ENCODE results near the gene USP50. TPM values are rescaled to one million over a fixed set of nuclear protein-coding genes. Genes with fewer than 3 reads are reported as not detected.

Gene USP50
- total and polyA plus RNA-seq, 2 of the 13 experiments (the other 11 are each of a cell fraction or from before 2014, with no cell fraction given) = 0.86 TPM; not detected in 1

GRCh38 chr15:50484781-50485180 lies 61.7 kb downstream of the USP50 start:
- in situ Hi-C loops (cut with HindIII; ENCODE audit: extremely low pct_ligation_motif_present, low pct_unique_long_range_greater_than_20kb) (no loop called here), intact Hi-C loops (cut with micrococcal nuclease; ENCODE audit: unreplicated experiment) (no loop called here)
- TF ChIP-seq ZIK1 (CRISPR knock-in tag; IDR thresholded peaks at IDR 0.05; ENCODE audit: borderline replicate concordance, low read depth) (no peak), MATR3 (CRISPR knock-in tag; IDR thresholded peaks at IDR 0.05) (no peak), NR2F1 (CRISPR knock-in tag; IDR thresholded peaks at IDR 0.05) (no peak), ZNF224 (CRISPR knock-in tag; IDR thresholded peaks at IDR 0.05) (no peak), FIP1L1 (IDR thresholded peaks at IDR 0.05; ENCODE audit: borderline replicate concordance, insufficient read depth, low read depth, low read length) (no peak), PRDM10 (CRISPR knock-in tag; IDR thresholded peaks at IDR 0.05; ENCODE audit: low read depth) (no peak), NKX3-1 (CRISPR knock-in tag; IDR thresholded peaks at IDR 0.05) (no peak), HOXA9 (CRISPR knock-in tag; IDR thresholded peaks at IDR 0.05; ENCODE audit: borderline replicate concordance) (no peak), MNT (IDR thresholded peaks at IDR 0.05) (no peak), SNRNP70 (IDR thresholded peaks at IDR 0.05; ENCODE audit: low read depth, low read length) (no peak), TBP (CRISPR knock-in tag; IDR thresholded peaks at IDR 0.05) (no peak), TCF7 (IDR thresholded peaks at IDR 0.05; ENCODE audit: low read depth) (no peak)
- CTCF ChIA-PET (ENCODE audit: low intra/inter-chr PET ratio, low total read pairs) = no interaction called here
- no peaks in the 10 kb centered on the region for H3K4me1 ChIP-seq (ENCODE audit: insufficient read depth, low read length)
- no peak overlapping the region for H3K27ac ChIP-seq (ENCODE audit: extremely low read length, insufficient read depth, low read length)
- no peak overlapping the region for H2AFZ ChIP-seq (ENCODE audit: low read length)
- 98% methylated on average over 1 of the region's 1 CpG for WGBS (ENCODE audit: low lambda C conversion rate)
- FAIRE-seq = no peak
- H3K36me3 ChIP-seq (replicated peaks in 1 of 2; ENCODE audit: control insufficient read depth in 1 of 2, insufficient read depth in 2 of 2, low read length in 2 of 2) = peaks cover 9 to 53% of the 10 kb centered on the region in 2 experiments
- H4K20me1 ChIP-seq (ENCODE audit: insufficient read depth, low read length) = no peaks in the 10 kb centered on the region
- no peak overlapping the region for H3K4me3 ChIP-seq (replicated peaks in 1 of 3; ENCODE audit: insufficient read depth in 1 of 3, low read depth in 2 of 3, low read length in 3 of 3)
- no peak for ATAC-seq
- no peaks in the 10 kb centered on the region for H3K9me3 ChIP-seq (ENCODE audit: low read length)
- H3K27me3 ChIP-seq (ENCODE audit: control insufficient read depth in 1 of 2, insufficient read depth in 2 of 2, low read length in 2 of 2) = no peaks in the 10 kb centered on the region
- H3K79me2 ChIP-seq (ENCODE audit: insufficient read depth, low read length) = no peaks in the 10 kb centered on the region
- POLR2A ChIA-PET = no interaction called here
- DNase-seq (ENCODE audit: low spot score) = no peak
- no peak overlapping the region for H3K4me2 ChIP-seq (ENCODE audit: low read depth, low read length)
- no peak overlapping the region for H3K9ac ChIP-seq (ENCODE audit: insufficient read depth, low read depth, low read length)
- no TSS peak for BruUV-seq (replicated peaks)
